IPS-NIHi11 (cell line): ENCODE data around the gene TMPO.
"Not testable (repeated sequence)": the region's sequence is repeated elsewhere in the genome, so short reads cannot be mapped to it uniquely, and the experiment has no call there.

ENCODE experiments used
- DNase-seq: peaks from one replicate; pipeline ENCODE4 v3.0.0; 2012; ENCODE audit warnings: mixed read lengths, low spot score

The TMPO gene

GRCh38 chr12:98511806-98512205 lies 3.6 kb upstream of the TMPO start:
- DNase-seq: not testable (repeated sequence)

- DNase-seq: no peak
Measured at GRCh38 chr12:98513379-98514322, 1.7 kb upstream of the TMPO start.

GRCh38 chr12:98514982-98515286 lies 456 bp upstream of the TMPO start:
- no peak for DNase-seq

GRCh38 chr12:98516111-98516873 lies 902 bp downstream of the TMPO start:
- peak; percentile 63 for DNase-seq

GRCh38 chr12:98519257-98519907 lies 4.0 kb downstream of the TMPO start:
- no peak for DNase-seq

- no peak for DNase-seq
Measured at GRCh38 chr12:98530068-98530467, 14.7 kb downstream of the TMPO start.

- DNase-seq: peak; percentile 53
Measured at GRCh38 chr12:98532687-98533304, 17.4 kb downstream of the TMPO start.

GRCh38 chr12:98533723-98534251 lies 18.4 kb downstream of the TMPO start:
- no peak for DNase-seq

- no peak for DNase-seq
Measured at GRCh38 chr12:98538031-98538430, 22.6 kb downstream of the TMPO start.

- no peak for DNase-seq
Measured at GRCh38 chr12:98543701-98544100, 28.3 kb downstream of the TMPO start.

GRCh38 chr12:98544751-98545150 lies 29.4 kb downstream of the TMPO start:
- no peak for DNase-seq

GRCh38 chr12:98549371-98550110 lies 34.2 kb downstream of the TMPO start:
- no peak for DNase-seq

GRCh38 chr12:98551787-98552186 lies 36.4 kb downstream of the TMPO start:
- DNase-seq: no peak

- not testable (repeated sequence) for DNase-seq
Measured at GRCh38 chr12:98558097-98558496, 42.7 kb downstream of the TMPO start.

- no peak for DNase-seq
Measured at GRCh38 chr12:98559666-98560065, 44.3 kb downstream of the TMPO start.

- DNase-seq: no peak
Measured at GRCh38 chr12:98561846-98562245, 46.5 kb downstream of the TMPO start.

GRCh38 chr12:98572010-98572409 lies 56.6 kb downstream of the TMPO start:
- peak; percentile 61 for DNase-seq

- DNase-seq: no peak
Measured at GRCh38 chr12:98574110-98574509, 58.7 kb downstream of the TMPO start.

- no peak for DNase-seq
Measured at GRCh38 chr12:98575013-98575412, 59.6 kb downstream of the TMPO start.

GRCh38 chr12:98576795-98577194 lies 61.4 kb downstream of the TMPO start:
- DNase-seq: not testable (repeated sequence)

GRCh38 chr12:98578392-98578791 lies 63.0 kb downstream of the TMPO start:
- no peak for DNase-seq
